GM12878 (cell line): Measurements from ENCODE around the gene MAPT. TPM values are rescaled to one million over a fixed set of nuclear protein-coding genes. Genes with fewer than 3 reads are reported as not detected.

ENCODE experiments used
- ATAC-seq: fragments of 200-7000 bp; cut with Tn5 transposase; 3 replicates; pipeline ENCODE4 v1.9.1; 2020; ENCODE audit warnings: mild to moderate bottlenecking, moderate library complexity
- BruUV-seq: library from RNA; stranded (reverse); fragments of 400-500 nt; replicated peaks from 2 replicates; lab custom pipeline; 2021; lab: Mats Ljungman, UMichigan
- CTCF ChIA-PET: fragments of 300-600 bp; sonication (Branson Sonifier 250); formaldehyde crosslinking; extraction: SDS; loops from one replicate; lab custom pipeline; 2021; ENCODE audit warnings: inconsistent platforms; lab: Yijun Ruan, JAX
- POLR2A ChIA-PET: fragments of 350-600 bp; formaldehyde crosslinking; extraction: SDS; loops from one replicate; lab custom pipeline; 2021; ENCODE audit warnings: inconsistent platforms; lab: Charles Lee
- RAD21 ChIA-PET: fragments of 300-600 bp; sonication (Branson Sonifier 250); formaldehyde crosslinking; loops from one replicate; lab custom pipeline; 2023; ENCODE audit warnings: antibody characterized with exemption; ENCODE audit not compliant: unreplicated experiment; lab: Charles Lee
- SMC1A ChIA-PET: fragments of 300-600 bp; sonication (Branson Sonifier 250); formaldehyde crosslinking; loops from one replicate; lab custom pipeline; 2023; ENCODE audit not compliant: unreplicated experiment, uncharacterized antibody; lab: Charles Lee
- DNase-seq: peaks from one replicate; pipeline ENCODE4 v3.0.0-alpha.2; 2011; ENCODE audit warnings: low read depth, low spot score
- FAIRE-seq: peaks from 3 replicates; lab custom pipeline; 2011; peaks lifted over from hg19 to GRCh38; lab: Jason Lieb, UNC
- H2AFZ ChIP-seq: 2 replicates; pipeline ENCODE4 v1.6.0; 2011; ENCODE audit warnings: low read depth, low read length, control low read depth; ENCODE audit not compliant: control insufficient read depth
- H3K27ac ChIP-seq: 2 replicates; pipeline ENCODE4 v1.5.1; 2011; ENCODE audit warnings: control low read depth; ENCODE audit not compliant: control insufficient read depth, insufficient read depth
- H3K27me3 ChIP-seq, 2 experiments: replicated peaks in 1 of 2; 2 replicates each; pipeline versions ENCODE4 v1.6.0 to v1.6.1; 2011; ENCODE audit warnings: low read length in 1 of 2; ENCODE audit not compliant: control insufficient read depth in 2 of 2, insufficient read depth in 2 of 2
- H3K36me3 ChIP-seq, 2 experiments: 2 replicates each; pipeline ENCODE4 v1.5.1; 2011; ENCODE audit warnings: low read length in 1 of 2; ENCODE audit not compliant: control insufficient read depth in 2 of 2, insufficient read depth in 2 of 2
- H3K4me1 ChIP-seq: 2 replicates; pipeline ENCODE4 v1.6.1; 2011; ENCODE audit warnings: mild to moderate bottlenecking, low read length, moderate library complexity, mixed read lengths; ENCODE audit not compliant: control insufficient read depth, insufficient read depth
- H3K4me2 ChIP-seq: 2 replicates; pipeline ENCODE4 v1.6.0; 2011; ENCODE audit warnings: control low read depth; ENCODE audit not compliant: control insufficient read depth, insufficient read depth
- H3K4me3 ChIP-seq: fragments of 200-600 bp; sonication (generic); 2 replicates; pipeline ENCODE4 v1.5.1; 2016
- H3K79me2 ChIP-seq: 2 replicates; pipeline ENCODE4 v1.6.0; 2011; ENCODE audit warnings: low read length; ENCODE audit not compliant: control insufficient read depth, insufficient read depth
- H3K9ac ChIP-seq: 2 replicates; pipeline ENCODE4 v1.8.0; 2011; ENCODE audit warnings: low read length, control low read depth, mixed read lengths; ENCODE audit not compliant: control insufficient read depth, insufficient read depth
- H3K9me3 ChIP-seq: replicated peaks from 3 replicates; pipeline ENCODE4 v1.5.1; 2011; ENCODE audit warnings: mild to moderate bottlenecking, low read length; ENCODE audit not compliant: control insufficient read depth, insufficient read depth
- H4K20me1 ChIP-seq: 2 replicates; pipeline ENCODE4 v1.6.0; 2011; ENCODE audit not compliant: control insufficient read depth, insufficient read depth
- CEBPB ChIP-seq, 2 experiments: fragments of 150-350 bp in 1 of 2; IDR thresholded peaks; 2 replicates each; pipeline ENCODE4 v1.6.1; 2012 to 2014; ENCODE audit warnings: low read depth in 2 of 2, low read length in 2 of 2, borderline replicate concordance in 1 of 2, inconsistent platforms in 1 of 2
- FOS ChIP-seq: IDR thresholded peaks from 3 replicates; pipeline ENCODE4 v1.6.1; 2011; ENCODE audit warnings: borderline replicate concordance; ENCODE audit not compliant: insufficient read length; ENCODE audit errors: extremely low read depth
- HCFC1 ChIP-seq: fragments of 150-350 bp; IDR thresholded peaks from 2 replicates; pipeline ENCODE4 v1.6.1; 2014; ENCODE audit warnings: low read length
- KDM1A ChIP-seq: fragments of 200-600 bp; sonication (generic); IDR thresholded peaks from 2 replicates; pipeline ENCODE4 v1.6.1; 2016; ENCODE audit warnings: borderline replicate concordance
- KLF5 ChIP-seq: fragments of 450-650 bp; IDR thresholded peaks from 2 replicates; pipeline ENCODE4 v1.6.1; 2014; ENCODE audit warnings: mild to moderate bottlenecking; ENCODE audit not compliant: partially characterized antibody
- LARP7 ChIP-seq: fragments of 450-650 bp; IDR thresholded peaks from 2 replicates; pipeline ENCODE4 v1.6.1; 2017; ENCODE audit warnings: mild to moderate bottlenecking
- MEF2B ChIP-seq: fragments of 450-650 bp; IDR thresholded peaks from 2 replicates; pipeline ENCODE4 v1.6.1; 2018; ENCODE audit warnings: mild to moderate bottlenecking, moderate library complexity; ENCODE audit not compliant: partially characterized antibody, poor library complexity, severe bottlenecking
- PAX5 ChIP-seq: IDR thresholded peaks from 2 replicates; pipeline ENCODE4 v1.6.1; 2011; ENCODE audit warnings: low read depth, low read length, borderline replicate concordance
- POLR2AphosphoS2 ChIP-seq: IDR thresholded peaks from 2 replicates; pipeline ENCODE4 v1.6.1; 2011; ENCODE audit warnings: low read depth, mild to moderate bottlenecking, low read length, improper control_type of control experiment, moderate library complexity
- RAD21 ChIP-seq: IDR thresholded peaks from 2 replicates; pipeline ENCODE4 v1.6.1; 2011; ENCODE audit warnings: mild to moderate bottlenecking, low read depth, low read length, moderate library complexity; ENCODE audit not compliant: insufficient read depth
- RELA ChIP-seq: fragments of 450-650 bp; IDR thresholded peaks from 2 replicates; pipeline ENCODE4 v1.8.0; 2014; ENCODE audit warnings: borderline replicate concordance; ENCODE audit not compliant: partially characterized antibody
- SP1 ChIP-seq: IDR thresholded peaks from one replicate; pipeline ENCODE4 v1.6.1; 2011; ENCODE audit warnings: low read depth, low read length
- SREBF1 ChIP-seq: IDR thresholded peaks from 2 replicates; pipeline ENCODE4 v1.6.1; 2012; ENCODE audit warnings: mild to moderate bottlenecking, low read length
- SRF ChIP-seq, 2 experiments: IDR thresholded peaks; 2 replicates each; pipeline ENCODE4 v1.6.1; 2011; ENCODE audit warnings: low read depth in 2 of 2, low read length in 2 of 2, mild to moderate bottlenecking in 1 of 2, moderate library complexity in 1 of 2
- STAT1 ChIP-seq: fragments of 450-650 bp; conservative IDR thresholded peaks from 2 replicates; pipeline ENCODE4 v1.6.1; 2014; ENCODE audit warnings: antibody characterized with exemption, mild to moderate bottlenecking
- WRNIP1 ChIP-seq: IDR thresholded peaks from 2 replicates; pipeline ENCODE4 v1.6.1; 2011; ENCODE audit warnings: low read depth, low read length, improper control_type of control experiment, borderline replicate concordance
- WGBS: methylation state at CpG from one replicate; pipeline ENCODE4 v1.1.6; 2016; ENCODE audit warnings: low lambda C conversion rate; ENCODE audit not compliant: insufficient replicate concordance, insufficient coverage; ENCODE audit errors: missing lambda C conversion rate; 5-methylcytosine and 5-hydroxymethylcytosine counted together
- in situ Hi-C: fragments of 300-500 bp; cut with MboI; formaldehyde crosslinking; loops from 9 replicates; pipeline ENCODE4 v1.14.3; 2018; ENCODE audit warnings: mixed read lengths
- intact Hi-C: fragments of 100-400 bp; cut with micrococcal nuclease; formaldehyde crosslinking; loops from one replicate; pipeline ENCODE4 v1.14.2; 2022; ENCODE audit not compliant: unreplicated experiment
- polyA plus RNA-seq, 11 experiments: library from polyadenylated mRNA; depleted of rRNA in 4 of 11; unstranded in 6 of 11; stranded (reverse) in 5 of 11; fragments of >200 nt; fragmentation: Nextera tagmentation in 4 of 11; fragmentation: Illumina TruSeq in 1 of 11; extraction: Ambion mirVana in 4 of 11; extraction: Trizol in 1 of 11; gene quantifications; 1 replicate in 1 of 11; 2 replicates in 10 of 11; pipeline versions ENCODE4 v1.2.1 to v1.2.3, GENCODE V29; 2011 to 2016; ENCODE audit warnings: inconsistent platforms in 2 of 11, missing spikeins in 2 of 11, low read depth in 1 of 11
- total RNA-seq, 4 experiments: library from RNA; depleted of rRNA in 3 of 4; stranded (reverse); fragments of >200 nt in 3 of 4; fragmentation: Illumina TruSeq in 1 of 4; extraction: Trizol in 1 of 4; gene quantifications; 2 replicates each; pipeline versions ENCODE4 v1.2.1 to v1.2.3, GENCODE V29; 2013 to 2021
- TF ChIP-seq, protein P1 (sequence below): fragments of 450-650 bp; IDR thresholded peaks from 2 replicates; pipeline ENCODE4 v1.6.1; 2017; ENCODE audit warnings: mild to moderate bottlenecking, low read depth, inconsistent platforms; ENCODE audit not compliant: poor library complexity, severe bottlenecking

Gene MAPT
- total and polyA plus RNA-seq, 10 of the 15 experiments (the other 5 are each of a cell fraction or from before 2014, with no cell fraction given), result under 0.01 to 0.05 (median 0.03) TPM; not detected in 7

DNA sequence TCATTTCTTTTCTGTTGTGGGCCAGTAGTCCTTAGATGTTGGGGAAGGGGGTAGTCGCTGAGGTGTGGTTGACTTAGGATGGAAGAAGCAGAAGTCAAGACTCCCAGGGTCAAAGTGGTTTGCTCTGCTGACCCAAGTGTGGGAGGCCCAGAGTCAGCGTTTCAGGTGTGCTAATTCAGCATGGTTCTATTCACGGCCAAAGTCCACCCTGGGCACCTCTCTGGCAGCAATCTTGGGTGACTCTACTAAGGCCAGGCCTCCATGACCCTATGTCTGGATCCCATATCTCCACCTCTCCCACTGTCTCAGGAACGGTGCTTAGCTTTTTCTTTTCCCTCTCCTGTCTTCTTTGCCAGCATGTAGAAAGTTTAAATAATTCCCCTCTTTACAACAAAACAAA lies 32.9 kb downstream of the MAPT start:
- 24% methylated on average over 4 of the region's 4 CpGs for WGBS
- POLR2A ChIA-PET, result no interaction called here
- Histone ChIP-seq H2AFZ (no peak overlapping the region), H3K27ac (no peak overlapping the region), H3K4me1 (no peaks in the 10 kb centered on the region), H3K9ac (no peak overlapping the region), H3K9me3 (no peaks in the 10 kb centered on the region), H3K27me3 (no peaks in the 10 kb centered on the region; a peak in 2 of 4 replicates), H4K20me1 (no peaks in the 10 kb centered on the region), H3K79me2 (no peaks in the 10 kb centered on the region), H3K4me2 (no peak overlapping the region), H3K36me3 (no peaks in the 10 kb centered on the region), H3K4me3 (no peak overlapping the region)
- ATAC-seq, result no peak
- no TSS peak for BruUV-seq
- no peak for TF ChIP-seq CEBPB (IDR thresholded peaks at IDR 0.05; ENCODE audit: borderline replicate concordance in 1 of 2, low read depth in 2 of 2, low read length in 2 of 2)
- no peak for DNase-seq
- CTCF ChIA-PET, result no interaction called here
- SMC1A ChIA-PET, result no interaction called here
- intact Hi-C loops, result no loop called here
- FAIRE-seq, result no peak
- in situ Hi-C loops, result no loop called here
- RAD21 ChIA-PET, result no interaction called here

DNA sequence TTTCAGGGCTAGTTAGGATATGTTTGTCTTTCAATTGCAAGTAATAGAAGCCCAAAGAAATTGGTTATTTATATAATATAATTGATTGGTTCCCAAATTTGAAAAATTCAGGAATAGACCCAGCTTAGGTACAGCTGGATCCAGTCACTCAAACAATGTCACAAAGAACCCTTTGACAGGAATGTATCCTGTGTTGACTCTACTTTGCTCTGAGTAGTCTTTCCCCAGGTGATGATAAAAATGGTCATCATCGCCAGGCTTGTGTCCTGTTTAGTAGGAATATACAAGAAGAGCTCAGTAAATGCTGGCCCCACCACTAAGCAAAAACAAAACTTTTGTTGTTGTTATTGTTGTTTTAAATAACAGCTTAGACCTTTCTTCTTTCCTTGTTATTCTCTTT lies 35.0 kb downstream of the MAPT start:
- ChIA-PET RAD21 (interaction anchor here (0.8 kb wide), 1 partner anchor 22 kb away, joined by 3 read pairs; no protein-coding TSS in a partner anchor), CTCF (interaction anchor here (1.5 kb wide), 1 partner anchor 20 kb away, joined by 5 read pairs; no protein-coding TSS in a partner anchor), POLR2A (no interaction called here)
- Histone ChIP-seq H3K9ac (no peak overlapping the region), H3K36me3 (no peaks in the 10 kb centered on the region), H3K9me3 (no peaks in the 10 kb centered on the region), H3K4me3 (no peak overlapping the region), H3K79me2 (no peaks in the 10 kb centered on the region), H3K27ac (no peak overlapping the region), H3K4me1 (no peaks in the 10 kb centered on the region), H4K20me1 (no peaks in the 10 kb centered on the region), H3K4me2 (no peak overlapping the region), H2AFZ (no peak overlapping the region), H3K27me3 (no peaks in the 10 kb centered on the region; a peak in 2 of 4 replicates)
- ATAC-seq, result no peak
- in situ Hi-C loops (no loop called here), intact Hi-C loops (no loop called here)
- BruUV-seq, result no TSS peak
- WGBS, result 40% methylated on average over 1 of the region's 1 CpG
- no peak for FAIRE-seq
- DNase-seq, result no peak
- no peak for TF ChIP-seq LARP7
- TF ChIP-seq KDM1A, result no peak
- TF ChIP-seq STAT1, result no peak
- no peak for TF ChIP-seq CEBPB (IDR thresholded peaks at IDR 0.05; ENCODE audit: borderline replicate concordance in 1 of 2, low read depth in 2 of 2, low read length in 2 of 2)
- TF ChIP-seq RELA, result no peak
- no peak for TF ChIP-seq SREBF1
- TF ChIP-seq, protein P1, sequence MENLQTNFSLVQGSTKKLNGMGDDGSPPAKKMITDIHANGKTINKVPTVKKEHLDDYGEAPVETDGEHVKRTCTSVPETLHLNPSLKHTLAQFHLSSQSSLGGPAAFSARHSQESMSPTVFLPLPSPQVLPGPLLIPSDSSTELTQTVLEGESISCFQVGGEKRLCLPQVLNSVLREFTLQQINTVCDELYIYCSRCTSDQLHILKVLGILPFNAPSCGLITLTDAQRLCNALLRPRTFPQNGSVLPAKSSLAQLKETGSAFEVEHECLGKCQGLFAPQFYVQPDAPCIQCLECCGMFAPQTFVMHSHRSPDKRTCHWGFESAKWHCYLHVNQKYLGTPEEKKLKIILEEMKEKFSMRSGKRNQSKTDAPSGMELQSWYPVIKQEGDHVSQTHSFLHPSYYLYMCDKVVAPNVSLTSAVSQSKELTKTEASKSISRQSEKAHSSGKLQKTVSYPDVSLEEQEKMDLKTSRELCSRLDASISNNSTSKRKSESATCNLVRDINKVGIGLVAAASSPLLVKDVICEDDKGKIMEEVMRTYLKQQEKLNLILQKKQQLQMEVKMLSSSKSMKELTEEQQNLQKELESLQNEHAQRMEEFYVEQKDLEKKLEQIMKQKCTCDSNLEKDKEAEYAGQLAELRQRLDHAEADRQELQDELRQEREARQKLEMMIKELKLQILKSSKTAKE, result no peak
- TF ChIP-seq PAX5, result no peak
- no peak for TF ChIP-seq KLF5
- no peak for TF ChIP-seq POLR2AphosphoS2
- TF ChIP-seq MEF2B, result no peak
- no peak for TF ChIP-seq RAD21
- no peak for TF ChIP-seq FOS
- TF ChIP-seq WRNIP1, result no peak
- no peak for TF ChIP-seq SRF (IDR thresholded peaks at IDR 0.05; ENCODE audit: low read depth in 2 of 2, low read length in 2 of 2)
- no peak for TF ChIP-seq SP1
- no peak for TF ChIP-seq HCFC1
- TF ChIP-seq, all 136 proteins: peak for 0
- SMC1A ChIA-PET, result no interaction called here
